ENCODE data around the gene PIK3R5.

PIK3R5 gene

DNA sequence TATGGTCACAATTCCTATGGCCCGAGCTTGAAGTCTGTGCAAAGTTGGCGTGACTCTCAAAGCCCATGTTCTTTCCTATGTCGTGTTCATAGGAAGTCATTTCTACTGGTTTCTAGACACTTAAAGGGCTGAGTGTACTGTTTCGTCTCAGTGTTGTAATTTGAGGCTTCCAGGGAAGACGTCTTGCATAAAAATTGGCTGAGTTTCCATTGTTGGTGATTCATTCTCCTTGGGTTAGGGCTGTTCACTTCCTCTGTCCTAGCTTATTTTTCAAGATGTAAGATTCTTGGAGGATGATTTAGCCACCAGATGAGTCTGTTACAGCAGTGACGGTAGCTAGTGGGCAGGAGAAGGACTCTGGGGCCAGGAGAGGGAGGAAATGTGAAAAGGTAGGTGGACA lies 43.1 kb downstream of the PIK3R5 start:
- DNase-seq = no peak

DNA sequence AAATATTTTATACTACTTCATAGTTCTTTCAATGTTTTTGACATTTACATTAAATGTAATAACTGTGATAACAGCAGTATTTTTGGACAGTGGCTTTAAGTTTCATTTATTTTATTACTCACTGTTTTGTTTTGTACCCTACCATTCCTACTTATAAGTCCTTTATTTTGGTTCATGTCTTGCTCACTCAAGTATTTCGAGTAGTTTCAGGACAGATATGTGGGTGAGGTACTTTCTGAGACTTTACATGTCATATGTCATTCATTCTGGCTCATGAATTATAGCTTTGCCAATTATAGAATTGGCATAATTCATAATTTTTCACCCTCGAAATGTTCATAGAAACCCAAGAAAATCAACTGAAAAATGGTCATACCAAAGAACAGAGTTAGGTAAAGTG lies 44.4 kb downstream of the PIK3R5 start:
- no peak for DNase-seq

DNA sequence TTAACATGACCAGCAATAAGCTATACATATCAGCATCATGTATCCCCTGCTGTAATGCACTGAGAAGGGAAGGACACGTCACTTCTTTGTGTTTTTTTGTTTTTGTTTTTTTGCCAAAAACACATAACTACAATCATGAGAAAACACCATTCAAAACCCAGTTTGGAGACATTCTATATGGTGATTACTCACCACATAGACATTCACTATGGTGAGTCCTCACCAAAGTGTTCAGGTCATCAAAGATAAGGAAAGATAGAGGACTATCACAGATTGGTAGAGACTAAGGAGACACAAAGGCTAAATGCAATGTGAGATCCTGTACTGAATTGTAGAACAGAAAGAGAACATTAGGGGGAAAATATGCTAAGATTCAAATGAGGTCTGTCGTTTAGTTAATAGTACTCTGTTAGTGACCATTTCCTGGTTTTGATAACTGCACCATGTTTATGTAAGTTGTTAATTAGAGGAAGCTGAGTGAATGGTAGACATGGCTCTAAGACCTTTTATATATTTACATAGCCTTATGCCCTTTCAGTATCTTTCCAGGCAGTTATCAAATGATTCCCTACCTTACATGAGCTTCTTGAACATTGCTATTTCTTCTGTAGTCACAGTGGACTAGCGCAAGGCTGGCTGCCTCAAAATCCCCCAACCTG lies 46.6 kb downstream of the PIK3R5 start:
- DNase-seq = no peak

DNA sequence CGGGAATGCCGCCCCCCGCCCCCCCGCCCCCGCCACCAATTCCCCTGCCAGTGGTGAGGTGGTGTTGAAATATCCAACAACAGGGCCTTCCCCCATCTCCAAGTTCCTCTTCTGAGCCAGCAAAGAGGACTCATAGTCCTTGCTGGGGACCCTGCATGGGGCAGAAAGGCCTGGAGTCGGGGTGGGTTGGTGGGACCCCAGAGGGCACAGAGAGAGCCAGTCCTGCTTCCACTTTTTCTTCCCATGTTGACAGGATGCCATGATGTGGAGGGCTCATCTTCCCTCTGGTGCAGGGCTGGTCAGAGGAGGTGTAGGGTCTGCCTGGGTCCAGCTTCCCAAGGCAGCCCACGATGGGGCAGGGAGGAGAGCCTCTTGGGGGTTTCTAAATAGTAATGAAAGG lies 49.0 kb downstream of the PIK3R5 start:
- no peak for DNase-seq

GRCh38 chr17:8914554-8914953 lies 51.0 kb downstream of the PIK3R5 start:
- no peak for DNase-seq

- no peak for DNase-seq
These were observed 51.6 kb downstream of the PIK3R5 start for GRCh38 chr17:8913879-8914278.

- DNase-seq = no peak
These were observed 52.4 kb downstream of the PIK3R5 start for GRCh38 chr17:8913091-8913490.

DNA sequence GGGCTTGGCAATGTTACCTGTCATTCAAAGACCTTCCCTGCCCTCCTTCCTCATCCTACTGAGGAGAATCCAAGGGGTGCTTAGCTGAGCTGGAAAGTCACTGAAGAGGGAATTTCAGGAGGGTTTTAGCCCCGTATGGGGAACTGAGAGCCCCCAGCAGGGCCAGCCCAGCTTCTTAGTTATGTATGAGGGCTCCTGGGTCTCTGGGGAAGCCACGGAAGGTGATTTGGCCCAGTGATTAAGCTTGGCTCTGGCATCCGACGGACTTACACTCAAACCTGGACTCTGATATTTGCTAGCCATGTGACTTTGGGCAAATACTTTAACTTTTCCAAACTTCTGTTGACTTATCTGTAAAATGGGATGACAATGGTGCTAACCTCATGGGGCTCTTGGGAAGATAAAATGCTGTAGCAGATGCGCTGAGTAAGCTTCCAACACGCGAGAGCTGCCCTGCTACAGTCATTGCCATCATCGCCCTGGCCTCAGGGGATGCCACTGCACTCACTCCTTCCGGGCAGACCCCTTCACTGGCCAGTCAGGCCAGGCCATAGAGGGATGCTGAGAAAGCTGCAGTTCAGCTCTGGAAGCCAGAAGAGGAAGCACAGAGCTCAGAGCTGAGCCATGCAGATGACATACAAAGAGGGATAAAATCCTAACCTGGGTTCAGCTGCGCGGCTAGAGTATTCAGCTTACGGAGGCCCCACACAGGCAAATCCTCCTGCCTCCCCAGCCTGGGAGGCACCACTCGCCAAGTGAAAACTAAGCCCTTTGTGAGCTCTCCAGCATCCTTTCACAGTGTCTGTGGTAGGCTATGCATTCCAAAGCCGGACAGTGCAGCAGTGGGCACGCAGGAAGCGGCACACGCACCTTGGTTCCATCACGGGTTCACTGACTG lies 53.2 kb downstream of the PIK3R5 start:
- DNase-seq = no peak

- no peak for DNase-seq
These were observed 54.4 kb downstream of the PIK3R5 start for GRCh38 chr17:8910969-8911604.

- no peak for DNase-seq
These were observed 55.8 kb downstream of the PIK3R5 start for GRCh38 chr17:8909586-8910270.

GRCh38 chr17:8905331-8905730 lies 60.2 kb downstream of the PIK3R5 start:
- no peak for DNase-seq

DNA sequence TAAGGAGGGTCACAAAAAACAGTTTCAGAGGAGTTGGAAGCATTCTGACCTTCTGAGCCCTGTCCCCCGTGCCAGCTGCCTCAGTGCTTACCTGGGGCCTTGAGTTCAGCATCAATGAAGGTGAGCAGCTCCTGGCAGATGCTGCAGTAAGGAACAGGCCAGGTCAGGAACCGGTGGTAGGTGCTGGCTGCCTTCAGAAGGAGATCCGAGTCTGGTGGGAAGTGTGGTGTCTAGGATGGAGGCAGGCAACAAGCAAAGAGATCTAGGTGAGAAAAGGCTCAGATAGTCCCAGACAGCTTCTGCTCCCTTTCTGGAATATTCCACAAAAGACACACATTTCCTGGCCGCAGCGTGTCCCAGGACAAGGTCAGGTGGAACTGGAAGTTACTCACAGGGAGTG lies 60.8 kb downstream of the PIK3R5 start:
- DNase-seq = no peak

DNA sequence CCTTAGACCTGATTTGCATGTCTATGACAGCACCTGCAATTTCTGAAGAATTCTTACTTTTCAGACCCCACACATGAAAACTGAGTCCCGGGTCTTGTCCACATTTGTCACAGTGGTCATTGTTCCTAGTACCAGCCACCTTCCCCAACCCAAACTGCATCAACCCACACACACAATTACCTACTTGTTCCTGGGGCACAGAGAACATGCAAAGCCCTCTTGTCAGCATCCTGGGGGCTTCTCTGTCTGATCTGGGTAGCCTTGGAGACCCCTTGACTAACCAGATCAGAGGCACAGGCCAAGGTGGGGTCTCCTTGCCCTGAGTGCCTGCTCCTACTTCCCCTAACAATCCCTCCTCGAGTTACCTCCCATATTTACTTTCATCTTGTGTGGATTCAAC lies 61.3 kb downstream of the PIK3R5 start:
- no peak for DNase-seq

DNA sequence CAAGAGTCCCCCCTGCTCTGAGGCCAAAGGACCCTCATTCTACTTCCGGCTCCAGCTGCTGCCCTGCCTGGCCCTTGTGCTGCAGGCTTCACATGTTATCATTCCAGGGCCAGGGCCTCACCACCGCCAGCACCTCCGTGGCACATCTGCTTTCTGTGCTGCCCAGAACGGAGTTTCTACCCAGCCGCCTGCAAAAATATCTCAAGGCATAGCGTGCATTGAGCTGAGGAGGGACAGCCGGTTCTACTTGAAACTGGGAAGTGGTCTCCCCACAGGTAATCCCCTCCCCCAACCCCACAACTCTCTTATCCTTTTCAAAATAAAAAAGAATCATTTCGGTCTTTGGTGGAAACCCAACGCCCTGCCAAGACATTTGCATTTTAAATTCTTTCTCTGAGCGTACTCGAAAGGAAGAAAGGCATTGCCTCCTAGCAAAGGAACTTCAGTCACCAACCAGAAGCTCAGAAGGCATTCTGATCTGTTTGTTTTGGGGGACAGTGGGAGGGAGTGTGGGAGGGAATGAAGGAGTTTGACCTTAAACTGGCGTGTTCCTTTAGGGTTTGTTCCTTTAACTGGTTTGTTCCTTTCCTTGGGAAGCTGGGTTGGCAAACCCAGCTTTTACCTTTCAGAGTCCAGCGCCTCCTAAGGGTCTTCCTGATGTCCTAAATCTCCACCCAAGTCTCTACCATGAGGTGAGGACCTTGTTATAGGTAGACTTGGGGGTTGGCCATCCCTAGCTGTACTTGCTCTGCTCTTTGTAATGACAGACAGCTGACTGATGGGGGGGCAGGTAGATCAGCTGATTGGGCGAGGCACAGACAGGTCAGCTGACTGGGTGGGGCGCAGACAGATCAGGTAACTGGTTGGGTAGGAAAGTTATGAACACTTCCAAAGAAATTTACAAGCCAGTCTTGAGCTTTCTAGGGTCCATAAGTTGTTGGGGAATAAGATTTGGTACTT lies 64.6 kb downstream of the PIK3R5 start:
- no peak for DNase-seq

DNA sequence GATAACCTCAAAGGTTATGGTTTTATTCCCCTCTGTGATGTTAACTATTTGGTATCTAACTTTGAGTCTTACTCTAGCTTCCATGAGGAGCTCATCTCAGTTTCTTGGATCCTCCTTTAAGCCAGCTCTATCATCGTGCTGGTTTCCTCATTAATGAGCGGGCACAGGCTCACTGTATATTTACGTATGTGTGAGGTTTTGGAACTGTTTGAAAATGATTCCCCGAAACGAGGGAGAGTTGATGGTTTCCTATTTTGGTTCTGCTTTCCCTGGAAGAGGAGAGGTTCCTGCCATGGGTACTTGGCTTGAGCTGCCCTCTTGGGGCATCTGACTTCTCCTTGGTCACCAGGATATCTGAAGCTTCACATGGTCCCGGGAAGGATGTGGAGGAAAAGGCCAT lies 65.3 kb downstream of the PIK3R5 start:
- DNase-seq = no peak

DNA sequence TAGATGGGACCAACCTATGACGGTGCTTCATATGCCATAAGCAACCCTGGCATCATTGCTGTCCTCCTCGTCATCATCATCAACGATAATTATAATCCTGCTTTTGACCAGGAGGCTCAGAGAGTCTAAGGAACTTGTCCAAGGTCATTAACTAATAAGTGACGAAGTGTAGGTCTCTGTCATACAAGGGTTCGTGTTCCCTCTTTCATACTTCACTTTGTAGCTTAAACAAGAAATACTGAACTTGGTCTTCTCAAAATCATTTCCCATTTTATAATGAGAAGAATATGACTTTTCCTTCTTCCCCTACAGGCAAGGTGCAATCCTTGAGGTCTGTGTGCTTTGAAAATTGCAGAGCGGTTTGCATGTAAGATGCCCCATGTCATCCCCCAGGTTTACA lies 66.9 kb downstream of the PIK3R5 start:
- no peak for DNase-seq

DNA sequence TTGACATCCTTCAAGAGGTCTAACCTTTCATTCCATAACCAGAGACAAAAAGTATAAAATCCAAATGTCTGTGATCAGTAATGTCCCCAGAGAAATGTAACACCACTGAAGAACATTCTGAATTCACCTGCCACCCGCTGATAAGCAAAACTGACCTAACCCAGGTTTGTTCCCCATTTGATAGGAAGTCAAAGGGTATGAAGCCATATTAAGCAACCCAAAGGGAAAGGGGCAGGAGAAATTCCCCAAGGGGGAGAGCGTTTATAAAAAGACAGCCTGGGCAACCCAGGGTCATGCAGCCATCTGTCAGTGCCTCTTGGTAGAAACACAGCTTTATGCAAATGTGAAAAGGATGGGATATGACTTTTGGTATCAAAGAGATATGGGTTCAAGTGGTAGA lies 67.4 kb downstream of the PIK3R5 start:
- DNase-seq = no peak

GRCh38 chr17:8896641-8897635 lies 68.6 kb downstream of the PIK3R5 start:
- DNase-seq = no peak

- DNase-seq = no peak
These were observed 69.4 kb downstream of the PIK3R5 start for GRCh38 chr17:8896087-8896486.

- DNase-seq = no peak
These were observed 70.6 kb downstream of the PIK3R5 start for GRCh38 chr17:8894673-8895578.

All from cortex of kidney (tissue), 1 donor.